GM13976 (cell line): ENCODE data around the gene EHD4.

ENCODE experiments used
- DNase-seq: peaks from one replicate; pipeline ENCODE4 v3.0.0; 2012; ENCODE audit warnings: low spot score
- CTCF ChIP-seq: IDR thresholded peaks from 2 replicates; pipeline ENCODE4 v1.5.1; 2012; ENCODE audit warnings: borderline replicate concordance, mild to moderate bottlenecking; ENCODE audit not compliant: insufficient read depth; ENCODE audit errors: extremely low read depth, missing control alignments, control extremely low read depth
- in situ Hi-C: fragments of 300-500 bp; cut with MboI; formaldehyde crosslinking; loops from one replicate; pipeline ENCODE4 v1.12.0; 2022; ENCODE audit warnings: low sequenced_read_pairs, mixed read lengths, inconsistent platforms; ENCODE audit not compliant: unreplicated experiment

EHD4 gene

GRCh38 chr15:41985236-41986160, 13.1 kb upstream of the EHD4 start:
- no peak for DNase-seq
- in situ Hi-C loops, result no loop called here
- no peak for TF ChIP-seq CTCF

- no peak for DNase-seq
- no peak for TF ChIP-seq CTCF
- in situ Hi-C loops, result no loop called here
Observed at GRCh38 chr15:41984622-41985021, 12.3 kb upstream of the EHD4 start.

GRCh38 chr15:41983621-41984571, 11.5 kb upstream of the EHD4 start:
- DNase-seq, result no peak
- in situ Hi-C loops, result no loop called here
- no peak for TF ChIP-seq CTCF

GRCh38 chr15:41983221-41983620, 10.9 kb upstream of the EHD4 start:
- in situ Hi-C loops, result no loop called here
- no peak for TF ChIP-seq CTCF

GRCh38 chr15:41982133-41982930, 10.0 kb upstream of the EHD4 start:
- DNase-seq, result no peak
- no peak for TF ChIP-seq CTCF
- in situ Hi-C loops, result no loop called here

More at GRCh38 chr15:41983221-41983620, 10.9 kb upstream of the EHD4 start:
- no peak for DNase-seq
